NCI-H748 treated with DMSO at 0.1 percent for 48 hours (cell line): ENCODE results near the gene STAB2.
"Not testable (repeated sequence)": the region's sequence is repeated elsewhere in the genome, so short reads cannot be mapped to it uniquely, and the experiment has no call there.

ENCODE experiments used
- DNase-seq: peaks from one replicate; lab custom pipeline; 2025; lab: John Stamatoyannopoulos, UW

The STAB2 gene

DNA sequence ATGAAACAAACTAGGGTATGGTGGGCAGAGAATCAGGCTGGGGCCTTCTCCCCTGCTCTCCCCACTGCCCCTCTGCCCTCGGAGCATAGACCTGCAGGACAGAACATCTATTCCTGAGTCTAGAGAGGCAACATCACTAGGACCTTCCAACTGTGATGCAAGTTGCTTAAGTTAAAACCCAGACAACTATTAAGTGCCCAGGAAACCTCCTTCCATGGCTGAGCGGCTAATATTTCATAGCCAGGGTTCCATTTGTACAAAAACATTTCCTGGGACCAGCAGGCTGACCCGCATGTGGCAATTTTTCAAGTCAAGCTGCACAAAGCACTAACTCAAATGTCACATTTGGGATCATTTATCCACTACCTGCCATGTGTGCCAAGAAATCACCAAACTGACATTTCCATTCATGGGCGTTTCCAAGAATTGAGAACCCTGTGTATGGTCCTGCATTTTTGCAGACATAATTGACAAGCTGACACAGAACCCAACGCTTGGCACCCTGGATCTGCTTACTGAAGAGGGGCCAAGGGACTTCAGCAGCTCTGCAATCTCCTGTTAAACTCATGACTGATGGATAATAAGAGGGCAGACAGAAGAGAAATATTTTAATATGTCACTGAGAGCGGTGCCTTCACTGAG lies 221.3 kb downstream of the STAB2 start:
- no peak for DNase-seq

DNA sequence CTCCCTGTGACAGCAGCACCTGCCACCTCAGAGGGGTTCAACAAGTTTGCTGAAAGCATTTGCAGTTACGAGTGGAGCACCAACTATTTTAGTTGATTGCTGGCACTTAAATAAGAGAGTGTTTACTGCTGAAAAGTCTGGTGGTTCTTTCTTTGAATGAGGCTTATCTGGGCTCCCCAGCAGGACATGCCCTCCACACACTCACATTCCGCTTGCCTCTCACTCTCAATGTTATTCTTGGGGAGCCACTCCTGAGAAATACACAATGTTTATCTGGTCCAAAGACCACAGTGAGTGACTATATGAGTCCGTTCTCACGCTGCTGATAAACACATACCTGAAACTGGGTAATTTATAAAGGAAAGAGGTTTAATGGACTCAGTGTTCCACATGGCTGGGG lies 222.1 kb downstream of the STAB2 start:
- no peak for DNase-seq

GRCh38 chr12:103809639-103810038 lies 222.6 kb downstream of the STAB2 start:
- DNase-seq, result not testable (repeated sequence)

DNA sequence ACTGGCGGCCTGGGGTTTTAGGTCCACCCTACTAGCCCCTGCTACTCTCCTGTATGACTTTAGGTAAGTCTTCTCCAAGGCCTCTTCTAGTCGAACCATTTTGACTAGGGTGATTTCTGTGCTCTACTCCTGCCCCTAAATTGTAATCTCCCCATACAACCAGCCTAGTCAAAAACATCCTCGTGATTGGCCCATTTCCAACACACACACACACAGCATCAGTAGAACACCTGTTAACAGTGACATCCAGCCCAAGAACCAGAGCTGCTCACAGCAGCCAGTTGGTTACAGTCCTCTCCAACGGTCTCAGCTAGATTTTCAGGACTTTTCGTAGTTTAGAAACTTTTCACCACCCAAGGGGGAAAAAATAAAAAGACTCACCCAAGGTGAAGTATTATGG lies 223.0 kb downstream of the STAB2 start:
- DNase-seq, result no peak

DNA sequence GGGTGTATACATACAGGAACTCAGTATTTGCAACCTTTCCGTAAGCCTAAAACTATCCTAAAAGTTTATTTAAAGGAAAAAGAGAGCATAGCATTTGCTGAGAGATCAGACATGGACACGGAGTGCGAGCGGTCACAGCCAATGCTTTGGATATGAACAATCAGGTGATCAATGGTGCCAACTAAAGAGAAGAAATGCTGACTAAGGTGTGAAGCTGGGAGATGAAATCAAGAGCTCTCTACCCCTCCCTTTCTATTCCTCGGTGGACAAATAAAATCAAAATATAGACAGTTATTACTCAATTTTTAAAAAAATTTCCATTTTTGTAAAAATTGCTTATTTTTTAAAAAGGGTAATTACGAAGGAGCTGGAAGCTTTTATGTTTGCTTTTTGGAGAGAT lies 224.7 kb downstream of the STAB2 start:
- no peak for DNase-seq

GRCh38 chr12:103812789-103813188 lies 225.7 kb downstream of the STAB2 start:
- no peak for DNase-seq

GRCh38 chr12:103813426-103813825 lies 226.4 kb downstream of the STAB2 start:
- no peak for DNase-seq

- no peak for DNase-seq
Observed at GRCh38 chr12:103813949-103814348, 226.9 kb downstream of the STAB2 start.

DNA sequence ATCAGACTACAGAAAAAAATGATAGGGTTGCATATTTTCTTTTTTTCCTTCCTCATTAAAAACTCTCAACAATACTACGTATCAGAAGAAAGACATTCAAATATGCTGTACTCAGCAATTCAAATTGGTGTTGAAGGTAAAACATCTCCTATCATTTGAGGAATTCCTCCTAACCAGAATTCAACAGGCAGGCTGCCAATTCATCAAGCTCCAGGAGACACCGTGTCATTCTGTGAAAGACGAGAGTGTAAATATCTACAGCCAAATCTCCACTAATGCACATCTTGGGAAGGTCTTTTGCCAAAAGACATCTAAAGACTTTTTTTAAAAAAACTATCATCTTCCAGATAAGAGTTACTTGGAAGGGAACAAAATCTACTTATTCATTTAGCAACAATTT lies 227.4 kb downstream of the STAB2 start:
- DNase-seq, result no peak
